GM12875 (cell line): ENCODE data around the gene MED6.

Experiments
- H3K4me3 ChIP-seq: one replicate; pipeline ENCODE4 v1.5.1; 2011; ENCODE audit warnings: low read depth, low read length, control low read depth
- TF ChIP-seq, protein P1 (sequence below): IDR thresholded peaks from 2 replicates; pipeline ENCODE4 v1.5.1; 2011; ENCODE audit warnings: low read depth, mild to moderate bottlenecking, control low read depth, inconsistent platforms, low read length, moderate library complexity, borderline replicate concordance; ENCODE audit not compliant: insufficient read depth

Gene MED6

DNA sequence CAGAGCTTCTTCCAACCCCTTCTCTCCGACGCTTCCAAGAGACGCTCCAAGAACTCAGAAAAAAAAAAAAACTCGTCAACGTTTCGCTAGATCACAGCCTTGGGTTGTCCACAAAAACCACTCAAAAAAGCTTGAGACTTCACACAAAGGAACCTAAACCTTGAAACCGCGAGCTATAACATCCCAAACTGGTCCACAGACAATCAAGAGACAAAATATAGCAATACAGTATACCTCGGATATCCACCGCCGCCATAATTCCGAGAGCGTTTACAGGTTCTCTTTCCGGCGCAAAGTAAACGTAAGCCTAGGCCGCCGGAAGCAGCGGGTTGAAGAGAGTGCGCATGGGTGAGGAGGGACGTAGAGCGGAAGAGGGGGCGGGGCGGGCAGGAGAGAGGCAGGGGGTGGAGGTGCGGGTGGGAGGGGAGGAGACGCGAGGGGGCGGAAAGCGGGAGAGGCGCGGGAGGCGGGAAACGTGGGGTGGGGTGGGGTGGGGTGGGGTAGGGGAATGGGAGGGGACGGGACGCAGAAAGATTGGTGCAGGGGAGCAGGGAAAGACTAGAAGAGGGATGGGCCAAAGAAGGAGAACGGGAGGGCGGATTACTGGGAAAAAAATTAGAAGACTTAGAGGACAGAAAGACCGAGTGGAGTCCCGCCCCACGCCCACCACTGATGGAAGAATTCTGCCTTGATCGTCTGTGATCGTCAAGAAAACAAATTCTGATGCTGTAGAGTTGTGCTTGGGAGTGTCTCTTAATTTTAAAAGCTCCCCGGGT lies at the start of gene MED6:
TSS of gene MED6 (minus strand) at position 274 of the 776 bp plus-strand sequence. CDS start at position 256, 18 bp downstream.
- TF ChIP-seq, protein P1, sequence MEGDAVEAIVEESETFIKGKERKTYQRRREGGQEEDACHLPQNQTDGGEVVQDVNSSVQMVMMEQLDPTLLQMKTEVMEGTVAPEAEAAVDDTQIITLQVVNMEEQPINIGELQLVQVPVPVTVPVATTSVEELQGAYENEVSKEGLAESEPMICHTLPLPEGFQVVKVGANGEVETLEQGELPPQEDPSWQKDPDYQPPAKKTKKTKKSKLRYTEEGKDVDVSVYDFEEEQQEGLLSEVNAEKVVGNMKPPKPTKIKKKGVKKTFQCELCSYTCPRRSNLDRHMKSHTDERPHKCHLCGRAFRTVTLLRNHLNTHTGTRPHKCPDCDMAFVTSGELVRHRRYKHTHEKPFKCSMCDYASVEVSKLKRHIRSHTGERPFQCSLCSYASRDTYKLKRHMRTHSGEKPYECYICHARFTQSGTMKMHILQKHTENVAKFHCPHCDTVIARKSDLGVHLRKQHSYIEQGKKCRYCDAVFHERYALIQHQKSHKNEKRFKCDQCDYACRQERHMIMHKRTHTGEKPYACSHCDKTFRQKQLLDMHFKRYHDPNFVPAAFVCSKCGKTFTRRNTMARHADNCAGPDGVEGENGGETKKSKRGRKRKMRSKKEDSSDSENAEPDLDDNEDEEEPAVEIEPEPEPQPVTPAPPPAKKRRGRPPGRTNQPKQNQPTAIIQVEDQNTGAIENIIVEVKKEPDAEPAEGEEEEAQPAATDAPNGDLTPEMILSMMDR = no peak
- peak within 1 kb of the TSS; percentile 68 for H3K4me3 ChIP-seq

DNA sequence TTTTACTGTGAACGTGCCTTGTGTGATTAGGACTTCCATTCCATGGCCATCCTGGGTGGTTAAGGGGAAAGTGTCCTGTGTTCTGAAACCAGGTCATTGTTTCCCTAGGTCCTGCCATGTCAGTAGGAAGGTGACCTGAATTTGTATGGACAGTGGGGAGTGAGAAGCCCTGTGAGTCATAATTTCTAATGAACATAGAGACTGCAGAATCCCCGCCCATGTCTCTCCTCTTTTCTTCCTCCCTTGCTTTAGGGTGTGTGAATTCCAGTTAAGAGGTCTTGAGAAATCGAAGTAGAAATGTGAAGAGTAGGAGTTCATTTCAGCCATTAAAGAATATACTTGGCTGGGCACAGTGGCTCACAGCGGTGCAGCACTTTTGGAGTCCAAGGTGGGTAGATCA lies 49.3 kb upstream of the MED6 start:
- no peak overlapping the region for H3K4me3 ChIP-seq
- TF ChIP-seq, protein P1 = no peak

DNA sequence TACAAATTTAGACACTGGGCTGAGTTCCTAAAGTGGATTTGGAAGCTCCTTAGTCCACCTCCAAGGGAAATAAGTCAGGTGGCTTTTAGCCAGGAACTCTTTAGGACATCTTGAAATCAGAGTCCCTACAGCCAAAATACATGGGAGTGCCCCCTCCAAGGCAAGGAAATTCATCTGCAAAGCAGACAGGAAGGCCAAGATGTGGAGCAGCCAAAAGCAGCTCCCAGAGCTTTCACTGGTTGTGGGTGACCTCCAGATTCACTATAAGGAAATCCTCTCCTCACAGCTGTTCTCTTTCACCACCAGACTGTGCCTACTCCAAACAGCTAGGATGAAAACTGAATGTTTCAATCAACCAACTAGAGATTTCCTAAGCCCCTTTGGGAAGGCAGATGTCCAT lies 47.9 kb upstream of the MED6 start:
- no peak overlapping the region for H3K4me3 ChIP-seq
- TF ChIP-seq, protein P1 = no peak

- TF ChIP-seq, protein P1 = no peak
- no peak overlapping the region for H3K4me3 ChIP-seq
Observed at GRCh38 chr14:70646705-70647104, 46.2 kb upstream of the MED6 start.

- TF ChIP-seq, protein P1 = no peak
- no peak overlapping the region for H3K4me3 ChIP-seq
Observed at GRCh38 chr14:70645892-70646291, 45.4 kb upstream of the MED6 start.

DNA sequence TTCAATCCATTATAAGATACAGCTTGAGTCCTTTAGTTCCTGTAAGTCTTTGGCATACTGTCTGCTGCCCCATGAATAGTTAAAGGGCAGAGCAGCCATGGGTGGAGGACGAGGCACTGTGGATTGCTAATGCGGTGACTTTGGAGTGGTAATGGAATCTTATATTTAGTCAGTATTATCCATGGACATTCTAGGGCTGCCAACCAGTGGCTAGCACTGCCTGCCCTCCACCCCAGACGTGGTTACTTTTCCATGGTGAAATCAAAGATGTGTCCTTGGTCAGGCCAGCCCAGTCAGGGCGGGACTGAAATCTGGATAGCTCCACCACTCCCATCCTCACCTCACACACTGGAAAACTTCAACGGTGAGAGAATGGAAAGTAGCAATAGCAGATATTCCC lies 43.5 kb upstream of the MED6 start:
- H3K4me3 ChIP-seq = peak overlapping the region; percentile 59
- TF ChIP-seq, protein P1 = no peak
